ENCODE results near the gene DNAJC13.

The DNAJC13 gene

GRCh38 chr3:132405609-132406299, 11.5 kb upstream of the DNAJC13 start:
- Histone ChIP-seq H3K4me3 (no peak overlapping the region), H3K27ac (no peak overlapping the region)
- DNase-seq (ENCODE audit: low spot score): no peak
- TF ChIP-seq CTCF (IDR thresholded peaks at IDR 0.05): no peak

GRCh38 chr3:132406587-132406986, 10.7 kb upstream of the DNAJC13 start:
- Histone ChIP-seq H3K4me3 (no peak overlapping the region), H3K27ac (no peak overlapping the region)
- no peak for DNase-seq (ENCODE audit: low spot score)
- TF ChIP-seq CTCF (IDR thresholded peaks at IDR 0.05): no peak

GRCh38 chr3:132407025-132407424, 10.3 kb upstream of the DNAJC13 start:
- no peak for TF ChIP-seq CTCF (IDR thresholded peaks at IDR 0.05)
- DNase-seq (ENCODE audit: low spot score): no peak
- Histone ChIP-seq H3K27ac (no peak overlapping the region), H3K4me3 (no peak overlapping the region)

GRCh38 chr3:132414841-132415240, 2.5 kb upstream of the DNAJC13 start:
- DNase-seq (ENCODE audit: low spot score): no peak
- Histone ChIP-seq H3K4me3 (no peak overlapping the region), H3K27ac (no peak overlapping the region)
- TF ChIP-seq CTCF (IDR thresholded peaks at IDR 0.05): no peak

GRCh38 chr3:132416161-132416560, 1.1 kb upstream of the DNAJC13 start:
- Histone ChIP-seq H3K27ac (no peak overlapping the region), H3K4me3 (no peak overlapping the region)
- TF ChIP-seq CTCF (IDR thresholded peaks at IDR 0.05): no peak
- DNase-seq (ENCODE audit: low spot score): no peak

GRCh38 chr3:132417695-132418411, 551 bp downstream of the DNAJC13 start:
- peak; percentile 75 for DNase-seq (ENCODE audit: low spot score)
- Histone ChIP-seq H3K27ac (peak overlapping the region; percentile 84 to 88), H3K4me3 (peak overlapping the region; percentile 79)
- TF ChIP-seq CTCF (IDR thresholded peaks at IDR 0.05): no peak

- TF ChIP-seq CTCF (IDR thresholded peaks at IDR 0.05): no peak
- DNase-seq (ENCODE audit: low spot score): no peak
- Histone ChIP-seq H3K4me3 (peak overlapping the region; percentile 79), H3K27ac (no peak overlapping the region)
Measured at GRCh38 chr3:132418916-132419315, 1.6 kb downstream of the DNAJC13 start.
